Kidney epithelial cell (primary cell): Measurements from ENCODE around the gene GRIK3. TPM values are rescaled to one million over a fixed set of nuclear protein-coding genes. Genes with fewer than 3 reads are reported as not detected.
"Not testable (repeated sequence)": the region's sequence is repeated elsewhere in the genome, so short reads cannot be mapped to it uniquely, and the experiment has no call there.

ENCODE experiments used
- DNase-seq: peaks from one replicate; pipeline ENCODE4 v3.0.0-alpha.2; 2010; ENCODE audit warnings: low read depth
- H3K27me3 ChIP-seq: 2 replicates; pipeline ENCODE4 v1.6.0; 2011; ENCODE audit warnings: low read length; ENCODE audit not compliant: control insufficient read depth, insufficient read depth
- H3K36me3 ChIP-seq: 2 replicates; pipeline ENCODE4 v1.5.1; 2011; ENCODE audit warnings: low read length; ENCODE audit not compliant: control insufficient read depth, insufficient read depth
- H3K4me3 ChIP-seq: 2 replicates; pipeline ENCODE4 v1.5.1; 2011; ENCODE audit warnings: low read depth, mild to moderate bottlenecking, control low read depth, low read length
- total RNA-seq: library from RNA; depleted of rRNA; stranded (reverse); fragments of >200 nt; gene quantifications from 2 replicates; pipeline ENCODE4 v1.2.3, GENCODE V29; 2015
- TF ChIP-seq, protein P1 (sequence below): IDR thresholded peaks from 2 replicates; pipeline ENCODE4 v1.5.1; 2011; ENCODE audit warnings: mild to moderate bottlenecking, moderate library complexity, low read length, control low read depth, inconsistent platforms; ENCODE audit not compliant: insufficient read depth, poor library complexity, severe bottlenecking

GRIK3 gene
- total RNA-seq: under 0.01 TPM in 2 replicates

DNA sequence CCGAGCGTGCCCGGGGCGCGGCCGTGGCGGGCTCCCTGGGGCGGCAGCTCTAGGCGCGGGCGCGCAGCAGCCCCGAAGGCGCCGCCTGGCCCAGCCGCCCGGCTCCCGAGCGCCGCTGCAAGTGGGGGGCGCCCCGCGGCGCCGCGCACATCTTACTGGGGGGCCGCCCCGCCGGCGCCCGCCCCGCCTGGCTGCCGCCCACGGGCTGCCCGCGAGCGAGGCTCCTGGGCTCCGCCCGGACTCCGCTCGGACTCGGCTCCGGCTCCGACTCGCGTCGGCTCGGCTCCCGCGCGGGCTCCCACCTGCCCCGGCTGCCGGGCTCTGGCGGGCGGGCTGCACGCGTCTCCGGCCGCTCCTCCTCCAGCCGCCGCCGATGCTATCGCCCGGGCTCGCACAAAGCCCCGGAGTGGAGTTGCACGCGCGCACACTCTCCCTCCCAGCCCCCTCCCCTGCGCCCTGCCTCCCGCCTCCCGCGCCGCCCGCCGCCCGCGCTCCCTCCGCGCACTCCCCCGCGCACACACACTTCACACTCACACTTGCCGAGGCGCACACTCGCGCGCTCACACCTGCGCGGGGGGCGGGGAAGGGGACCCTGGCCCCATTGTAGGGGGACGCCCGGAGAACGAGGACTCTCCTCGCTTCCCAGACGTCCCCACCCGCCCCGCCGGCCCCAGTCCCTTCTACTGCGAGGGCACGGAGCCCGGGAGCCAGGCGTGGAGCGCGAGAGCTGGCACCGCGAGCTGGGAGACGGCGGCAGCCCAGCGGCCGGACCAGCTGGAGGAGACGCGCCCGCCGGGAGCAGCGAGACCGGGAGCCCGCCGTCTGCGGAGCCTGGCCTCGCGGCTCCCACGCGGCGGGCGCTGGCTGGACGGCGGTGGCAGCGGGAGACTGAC is at the start of gene GRIK3:
TSS of gene GRIK3 (minus strand) at position 395 of the 893 bp plus-strand sequence. CDS start 407 bp downstream, outside the sequence.
- H3K4me3 ChIP-seq: no peak within 1 kb of the TSS
- TF ChIP-seq, protein P1, sequence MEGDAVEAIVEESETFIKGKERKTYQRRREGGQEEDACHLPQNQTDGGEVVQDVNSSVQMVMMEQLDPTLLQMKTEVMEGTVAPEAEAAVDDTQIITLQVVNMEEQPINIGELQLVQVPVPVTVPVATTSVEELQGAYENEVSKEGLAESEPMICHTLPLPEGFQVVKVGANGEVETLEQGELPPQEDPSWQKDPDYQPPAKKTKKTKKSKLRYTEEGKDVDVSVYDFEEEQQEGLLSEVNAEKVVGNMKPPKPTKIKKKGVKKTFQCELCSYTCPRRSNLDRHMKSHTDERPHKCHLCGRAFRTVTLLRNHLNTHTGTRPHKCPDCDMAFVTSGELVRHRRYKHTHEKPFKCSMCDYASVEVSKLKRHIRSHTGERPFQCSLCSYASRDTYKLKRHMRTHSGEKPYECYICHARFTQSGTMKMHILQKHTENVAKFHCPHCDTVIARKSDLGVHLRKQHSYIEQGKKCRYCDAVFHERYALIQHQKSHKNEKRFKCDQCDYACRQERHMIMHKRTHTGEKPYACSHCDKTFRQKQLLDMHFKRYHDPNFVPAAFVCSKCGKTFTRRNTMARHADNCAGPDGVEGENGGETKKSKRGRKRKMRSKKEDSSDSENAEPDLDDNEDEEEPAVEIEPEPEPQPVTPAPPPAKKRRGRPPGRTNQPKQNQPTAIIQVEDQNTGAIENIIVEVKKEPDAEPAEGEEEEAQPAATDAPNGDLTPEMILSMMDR: no peak
- no peak for DNase-seq
- peaks cover 71% of the 10 kb centered on the region for H3K27me3 ChIP-seq
- no peaks in the 10 kb centered on the region for H3K36me3 ChIP-seq

DNA sequence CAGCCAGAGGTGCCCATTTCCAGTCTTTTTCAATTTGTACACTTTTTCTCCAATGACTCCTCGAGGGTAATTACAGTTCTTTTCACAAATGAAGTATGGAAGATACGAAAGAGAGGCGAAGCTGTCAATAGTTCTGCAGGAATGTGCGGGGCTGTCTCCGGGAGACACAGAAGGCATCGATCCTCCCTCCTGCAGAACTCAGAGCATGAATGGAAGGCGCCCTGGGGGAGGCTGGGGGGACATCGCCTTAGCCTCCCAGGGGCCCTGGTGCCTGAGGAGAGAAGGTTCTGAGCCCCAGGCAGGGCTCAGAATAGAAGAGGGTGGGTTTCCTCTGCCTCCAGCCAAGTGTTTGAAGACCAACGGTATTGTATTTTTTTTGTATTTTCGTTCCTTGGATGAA is 49.7 kb upstream of the GRIK3 start:
- TF ChIP-seq, protein P1: no peak
- H3K36me3 ChIP-seq: no peaks in the 10 kb centered on the region
- DNase-seq: no peak

DNA sequence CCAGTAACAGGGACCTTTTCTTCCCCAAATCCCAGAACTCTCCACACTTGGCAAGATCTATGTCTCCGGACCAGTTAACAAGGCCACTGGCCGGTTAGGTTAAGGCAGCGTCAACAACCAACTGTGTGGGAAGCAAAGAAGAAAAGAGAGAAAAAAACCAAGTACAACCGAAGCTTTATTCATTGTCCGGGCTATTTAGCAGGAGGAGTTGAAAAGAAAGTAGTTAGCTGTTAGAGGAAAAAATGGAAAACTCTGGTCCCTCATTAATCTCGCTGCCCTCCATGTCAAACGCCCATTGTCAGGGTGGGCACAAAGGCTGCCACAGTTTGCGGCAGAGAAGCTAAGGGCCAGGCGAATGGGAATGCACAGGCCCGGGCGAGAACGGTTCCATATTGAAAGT is 49.3 kb upstream of the GRIK3 start:
- no peak overlapping the region for H3K4me3 ChIP-seq
- TF ChIP-seq, protein P1: no peak
- H3K36me3 ChIP-seq: no peaks in the 10 kb centered on the region
- no peaks in the 10 kb centered on the region for H3K27me3 ChIP-seq
- no peak for DNase-seq

More for the DNA sequence above, 49.7 kb upstream of the GRIK3 start:
- Histone ChIP-seq H3K27me3 (no peaks in the 10 kb centered on the region), H3K4me3 (no peak overlapping the region)

DNA sequence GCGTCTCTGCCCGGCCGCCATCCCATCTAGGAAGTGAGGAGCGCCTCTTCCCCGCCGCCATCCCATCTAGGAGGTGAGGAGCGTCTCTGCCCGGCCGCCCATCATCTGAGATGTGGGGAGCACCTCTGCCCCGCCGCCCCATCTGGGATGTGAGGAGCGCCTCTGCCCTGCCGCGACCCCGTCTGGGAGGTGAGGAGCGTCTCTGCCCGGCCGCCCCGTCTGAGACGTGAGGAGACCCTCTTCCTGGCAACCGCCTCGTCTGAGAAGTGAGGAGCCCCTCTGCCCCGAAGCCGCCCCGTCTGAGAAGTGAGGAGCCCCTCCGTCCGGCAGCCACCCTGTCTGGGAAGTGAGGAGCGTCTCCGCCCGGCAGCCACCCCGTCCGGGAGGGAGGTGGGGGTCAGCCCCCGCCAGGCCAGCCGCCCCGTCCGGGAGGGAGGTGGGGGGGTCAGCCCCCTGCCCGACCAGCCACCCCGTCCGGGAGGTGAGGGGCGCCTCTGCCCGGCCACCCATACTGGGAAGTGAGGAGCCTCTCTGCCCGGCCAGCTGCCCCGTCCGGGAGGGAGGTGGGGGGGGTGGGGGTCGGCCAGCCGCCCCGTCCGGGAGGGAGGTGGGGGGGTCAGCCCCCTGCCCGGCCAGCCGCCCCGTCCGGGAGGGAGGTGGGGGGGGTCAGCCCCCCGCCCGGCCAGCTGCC is 46.1 kb upstream of the GRIK3 start:
- H3K27me3 ChIP-seq, H3K36me3 ChIP-seq, H3K4me3 ChIP-seq, DNase-seq: not testable (repeated sequence)

DNA sequence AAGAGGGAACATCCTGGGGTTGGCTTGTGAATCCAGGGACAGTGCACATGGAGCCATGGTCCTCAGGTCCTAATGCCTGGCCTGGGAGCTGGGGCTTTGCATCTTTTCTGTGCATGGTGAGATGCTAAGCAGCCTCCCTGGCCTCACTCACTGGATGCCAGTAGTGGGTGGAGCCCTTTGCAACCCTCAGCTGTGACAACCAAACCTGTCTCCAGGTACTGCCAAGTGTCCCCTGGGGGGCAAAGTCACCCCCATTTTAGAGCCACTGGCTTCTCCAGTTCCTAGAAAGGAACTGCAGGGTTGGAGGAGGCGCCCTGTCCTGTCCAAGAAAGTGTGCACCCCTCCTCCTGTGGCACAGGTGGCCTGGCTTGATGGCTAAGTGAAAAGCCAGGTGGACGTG is 44.6 kb upstream of the GRIK3 start:
- no peaks in the 10 kb centered on the region for H3K27me3 ChIP-seq
- H3K36me3 ChIP-seq: no peaks in the 10 kb centered on the region
- no peak for DNase-seq
- H3K4me3 ChIP-seq: no peak overlapping the region
- TF ChIP-seq, protein P1: no peak

DNA sequence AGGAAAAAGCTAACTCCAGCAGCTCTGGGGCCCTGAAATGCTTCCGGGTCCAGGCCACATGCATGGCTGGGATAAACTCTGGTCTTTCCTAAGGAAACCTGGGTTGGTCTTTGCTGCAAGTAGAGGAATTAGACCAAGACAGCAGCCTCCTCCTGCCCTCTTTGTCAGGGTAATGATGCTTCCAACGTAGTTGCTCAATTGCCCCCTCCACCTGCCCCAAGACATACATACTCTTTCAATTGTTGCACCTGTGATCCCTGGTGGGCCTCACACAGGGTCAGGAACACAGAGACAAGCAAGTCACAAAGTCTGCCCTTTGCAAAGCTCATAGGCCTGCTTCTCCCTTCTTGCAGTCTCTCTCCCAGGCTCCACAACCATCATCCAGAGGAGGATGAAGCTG is 41.9 kb upstream of the GRIK3 start:
- H3K4me3 ChIP-seq: no peak overlapping the region
- no peaks in the 10 kb centered on the region for H3K36me3 ChIP-seq
- TF ChIP-seq, protein P1: no peak
- H3K27me3 ChIP-seq: no peaks in the 10 kb centered on the region
- no peak for DNase-seq
